ENCODE results near the gene RAI1. TPM values are rescaled to one million over a fixed set of nuclear protein-coding genes. Genes with fewer than 3 reads are reported as not detected.
A peak's percentile ranks its signal among the peaks of the same experiment; 100 is the strongest.

RAI1 gene
- total RNA-seq, 1 donor from 2014 or later = 38.1 TPM

DNA sequence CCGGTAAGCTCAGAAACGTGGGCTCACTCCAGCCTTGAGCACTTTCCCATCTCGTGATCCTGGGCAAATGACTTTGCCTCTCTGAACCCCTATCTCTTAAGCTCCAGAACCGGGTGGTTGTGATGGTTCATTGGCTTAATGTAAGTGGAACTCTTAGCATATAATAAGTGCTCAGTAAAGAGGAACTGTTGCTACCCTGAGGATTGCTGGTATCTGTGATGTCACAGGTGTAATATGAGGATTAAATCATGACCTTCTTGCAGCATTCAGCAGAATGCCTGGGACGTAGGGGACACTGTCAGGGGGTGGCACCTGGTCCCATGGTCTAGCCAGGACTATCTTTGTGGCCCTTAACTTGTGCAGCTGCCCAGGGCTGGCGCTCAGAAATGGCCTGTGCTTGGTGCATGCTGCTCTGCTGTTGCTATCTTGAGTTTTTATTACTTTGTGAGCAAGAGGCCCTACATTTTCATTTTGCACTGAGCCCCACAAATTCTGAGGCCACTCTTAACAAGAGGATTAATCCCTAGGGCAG lies 86.7 kb downstream of the RAI1 start:
- no peak overlapping the region for H3K27ac ChIP-seq
- H3K4me1 ChIP-seq = peaks cover 6% of the 10 kb centered on the region
- H3K9me3 ChIP-seq = no peaks in the 10 kb centered on the region
- TF ChIP-seq CTCF (IDR thresholded peaks at IDR 0.05) = no peak
- ATAC-seq (no peak), DNase-seq (no peak)
- no peaks in the 10 kb centered on the region for H3K36me3 ChIP-seq
- intact Hi-C loops (cut with DNase I) = no loop called here
- H3K4me3 ChIP-seq = no peak overlapping the region
- H3K27me3 ChIP-seq = no peaks in the 10 kb centered on the region

DNA sequence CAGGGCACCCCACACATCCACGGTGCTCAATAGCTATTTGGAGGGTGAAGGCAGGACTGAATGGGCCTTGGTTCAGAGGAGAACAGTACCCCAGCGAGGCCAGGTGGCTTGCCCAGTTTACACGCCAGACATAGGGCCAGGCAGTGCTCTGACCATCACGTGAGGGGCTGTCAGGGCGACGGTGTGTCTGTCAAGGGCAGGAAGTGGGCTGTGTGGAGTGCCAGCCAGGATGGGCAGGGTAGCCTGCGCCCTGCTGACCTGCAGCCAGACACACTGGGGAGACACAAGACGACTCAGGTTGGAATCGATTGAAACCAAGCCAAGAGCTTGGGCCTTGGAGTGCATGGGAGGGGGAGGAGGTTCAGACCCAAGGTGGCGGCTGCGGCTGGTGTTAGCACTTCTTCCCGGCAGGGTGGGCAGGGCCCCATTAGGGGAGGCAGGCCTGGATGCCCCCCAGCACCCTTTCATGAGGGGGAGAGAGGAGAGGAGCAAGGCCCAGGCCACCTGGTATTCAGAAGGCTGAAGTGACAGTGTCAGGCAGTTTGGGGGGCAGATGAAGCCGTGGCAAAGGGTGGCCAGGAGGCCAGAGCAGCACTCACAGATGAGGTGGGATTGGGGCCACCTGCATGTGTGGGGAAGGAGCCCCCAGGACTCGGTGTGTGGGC lies 87.3 kb downstream of the RAI1 start:
- Histone ChIP-seq H3K4me3 (no peak overlapping the region), H3K4me1 (peaks cover 6% of the 10 kb centered on the region), H3K9me3 (no peaks in the 10 kb centered on the region), H3K27me3 (no peaks in the 10 kb centered on the region), H3K36me3 (no peaks in the 10 kb centered on the region), H3K27ac (no peak overlapping the region)
- intact Hi-C loops (cut with DNase I) = no loop called here
- DNase-seq = no peak
- peak; percentile 46 for ATAC-seq
- TF ChIP-seq CTCF (IDR thresholded peaks at IDR 0.05) = no peak

DNA sequence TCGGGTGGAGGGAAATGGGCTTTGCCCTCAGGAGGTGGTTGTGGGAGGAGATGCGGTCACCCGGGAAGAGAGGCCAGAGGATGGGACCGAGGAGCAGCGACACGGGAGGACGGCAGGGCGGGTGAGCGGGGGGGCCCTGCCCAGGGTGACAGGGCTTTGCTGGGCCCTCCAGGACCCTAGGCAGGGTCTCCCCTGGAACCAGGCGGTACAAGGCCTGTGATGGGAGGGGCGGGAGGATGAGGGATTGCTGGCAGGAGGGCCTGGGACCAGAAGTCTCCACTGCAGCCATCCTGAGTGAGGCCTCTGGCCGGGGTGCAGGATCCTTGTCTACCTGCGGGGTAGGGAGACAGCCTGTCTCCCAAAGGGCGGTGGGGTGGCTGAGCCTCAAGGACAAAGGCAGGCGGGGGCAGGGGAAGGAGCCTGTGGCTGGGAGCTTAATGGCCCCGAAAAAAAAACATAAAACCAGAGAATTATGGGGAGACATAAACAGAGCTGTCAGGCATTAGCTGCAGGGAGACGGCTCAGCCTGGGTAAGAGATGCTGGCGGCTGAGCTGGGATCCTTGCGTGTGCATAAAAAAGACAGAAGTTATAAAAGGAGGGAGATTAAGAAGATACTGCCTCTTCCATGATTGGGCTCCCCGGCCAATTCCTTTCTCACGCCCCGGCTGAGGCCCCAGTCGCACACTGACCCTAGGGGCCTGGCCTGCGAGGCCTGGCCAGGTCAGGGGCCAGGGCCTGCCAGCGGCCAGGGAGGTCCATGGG lies 88.8 kb downstream of the RAI1 start:
- peaks cover 17% of the 10 kb centered on the region for H3K4me1 ChIP-seq
- ATAC-seq = no peak
- H3K9me3 ChIP-seq = no peaks in the 10 kb centered on the region
- H3K27ac ChIP-seq = no peak overlapping the region
- intact Hi-C loops (cut with DNase I) = no loop called here
- H3K36me3 ChIP-seq = no peaks in the 10 kb centered on the region
- no peak overlapping the region for H3K4me3 ChIP-seq
- no peak for DNase-seq
- H3K27me3 ChIP-seq = no peaks in the 10 kb centered on the region
- no peak for TF ChIP-seq CTCF (IDR thresholded peaks at IDR 0.05)

GRCh38 chr17:17770632-17771044 lies 89.4 kb downstream of the RAI1 start:
- TF ChIP-seq CTCF (IDR thresholded peaks at IDR 0.05) = no peak
- DNase-seq = no peak
- Histone ChIP-seq H3K4me3 (no peak overlapping the region), H3K27ac (no peak overlapping the region), H3K9me3 (no peaks in the 10 kb centered on the region), H3K36me3 (no peaks in the 10 kb centered on the region), H3K27me3 (no peaks in the 10 kb centered on the region), H3K4me1 (peaks cover 17% of the 10 kb centered on the region)
- ATAC-seq = no peak
- intact Hi-C loops (cut with DNase I) = no loop called here

DNA sequence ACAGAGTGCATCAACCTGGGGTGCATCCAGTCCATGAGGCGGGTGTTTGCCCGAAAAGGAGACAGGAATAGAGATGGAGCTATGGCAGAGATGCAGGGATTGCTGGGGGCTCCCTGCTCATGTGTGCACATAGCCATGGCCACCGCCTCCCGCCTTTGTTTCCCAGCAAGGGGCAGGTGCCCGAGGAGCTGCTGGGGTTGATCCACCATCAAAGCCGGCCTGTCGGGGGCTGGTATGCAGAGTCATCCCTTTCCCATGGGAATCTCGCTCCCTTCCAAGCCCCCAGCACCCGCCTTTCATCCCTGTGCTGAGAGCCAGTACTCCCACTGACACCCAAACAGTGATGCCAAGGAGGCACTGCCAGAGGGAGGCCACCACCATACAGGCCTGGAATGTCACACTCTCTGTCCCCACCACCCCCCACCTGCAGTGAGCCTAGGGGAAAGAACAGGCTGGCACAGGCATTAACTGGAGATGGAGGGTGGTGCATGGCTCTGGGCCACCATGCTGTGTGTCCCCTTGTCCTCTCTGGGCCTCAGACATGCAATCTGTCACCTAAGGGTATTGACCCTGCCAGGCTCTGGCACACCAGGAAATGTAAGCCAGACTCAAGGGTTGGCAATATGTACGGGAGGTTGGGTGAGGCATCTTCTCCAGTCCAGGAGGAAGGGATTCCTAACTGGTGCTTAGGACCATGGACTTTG lies 90.4 kb downstream of the RAI1 start:
- ATAC-seq (no peak), DNase-seq (no peak)
- H3K27ac ChIP-seq = no peak overlapping the region
- no peak for TF ChIP-seq CTCF (IDR thresholded peaks at IDR 0.05)
- H3K9me3 ChIP-seq = no peaks in the 10 kb centered on the region
- intact Hi-C loops (cut with DNase I) = no loop called here
- H3K36me3 ChIP-seq = no peaks in the 10 kb centered on the region
- H3K4me1 ChIP-seq = peaks cover 17% of the 10 kb centered on the region
- no peaks in the 10 kb centered on the region for H3K27me3 ChIP-seq
- H3K4me3 ChIP-seq = no peak overlapping the region
